Spleen (tissue), 7 donors: ENCODE measurements around the gene PIP5K1B.

Experiments
- CTCF ChIP-seq, 11 experiments: fragments of 200-600 bp in 7 of 11; fragments of 450-650 bp in 4 of 11; sonication (generic) in 4 of 11; IDR thresholded peaks in 8 of 11; conservative IDR thresholded peaks in 3 of 11; 1 replicate in 7 of 11; 2 replicates in 4 of 11; pipeline versions ENCODE4 v1.4.0 to v1.8.0; 2016 to 2021; ENCODE audit warnings: antibody characterized with exemption in 11 of 11, inconsistent platforms in 4 of 11, mild to moderate bottlenecking in 1 of 11
- POLR2A ChIP-seq, 3 donors: fragments of 450-650 bp; IDR thresholded peaks; one replicate each; pipeline ENCODE4 v1.5.1; 2017; ENCODE audit warnings: antibody characterized with exemption in 3 of 3, mild to moderate bottlenecking in 1 of 3
- POLR2AphosphoS5 ChIP-seq, 3 donors: sonication (generic); formaldehyde crosslinking; IDR thresholded peaks; one replicate each; pipeline ENCODE4 v1.5.1; 2017; ENCODE audit warnings: antibody characterized with exemption in 3 of 3
- donor health status: DM: no; HTN: no; CAD: no; lungs with moderate emphysema.
- donor health status: DM: no; HTN: no; CAD: no.
- donor health status: DM: no; HTN: no; CAD: no.

- TF ChIP-seq CTCF (IDR thresholded peaks at IDR 0.05 in 8 of 11, conservative IDR thresholded peaks at IDR 0.05 in 3 of 11) = no peak
- no peak for TF ChIP-seq POLR2AphosphoS5 (IDR thresholded peaks at IDR 0.05)
- no peak for TF ChIP-seq POLR2A (IDR thresholded peaks at IDR 0.05)
Observed at GRCh38 chr9:68947842-68948569, 243.0 kb downstream of the PIP5K1B start.
